Panc1 (cell line): ENCODE data around the gene THBS1. TPM values are rescaled to one million over a fixed set of nuclear protein-coding genes. Genes with fewer than 3 reads are reported as not detected.

Experiments
- ATAC-seq: fragments of 200-7000 bp; cut with Tn5 transposase; 2 replicates; pipeline ENCODE4 v1.9.1; 2020; ENCODE audit warnings: mild to moderate bottlenecking, moderate library complexity
- BruUV-seq: library from RNA; stranded (reverse); fragments of 400-500 nt; replicated peaks from 2 replicates; lab custom pipeline; 2021; lab: Mats Ljungman, UMichigan
- CTCF ChIA-PET: fragments of 300-600 bp; sonication (Branson Sonifier 250); formaldehyde crosslinking; loops from one replicate; lab custom pipeline; 2022; ENCODE audit warnings: antibody characterized with exemption; lab: Charles Lee
- POLR2A ChIA-PET: fragments of 300-600 bp; sonication (Branson Sonifier 250); formaldehyde crosslinking; loops from one replicate; lab custom pipeline; 2022; ENCODE audit warnings: antibody characterized with exemption; lab: Charles Lee
- DNase-seq: peaks from one replicate; pipeline ENCODE4 v3.0.0-alpha.2; 2010; ENCODE audit warnings: low read depth, low spot score
- H3K27ac ChIP-seq: 2 replicates; pipeline ENCODE4 v1.5.1; 2011; ENCODE audit warnings: mild to moderate bottlenecking, low read length, inconsistent platforms
- H3K27me3 ChIP-seq: fragments of 200-500 bp; sonication (Bioruptor generic); 2 replicates; pipeline ENCODE4 v1.6.0; 2014; ENCODE audit warnings: low read length, inconsistent platforms; ENCODE audit not compliant: control insufficient read depth, insufficient read depth
- H3K36me3 ChIP-seq: fragments of 200-500 bp; sonication (Bioruptor generic); 2 replicates; pipeline ENCODE4 v1.5.1; 2014; ENCODE audit warnings: inconsistent platforms, mild to moderate bottlenecking, low read length, moderate library complexity; ENCODE audit not compliant: control insufficient read depth, insufficient read depth
- H3K4me1 ChIP-seq: 2 replicates; pipeline ENCODE4 v1.5.1; 2011; ENCODE audit warnings: inconsistent platforms, mild to moderate bottlenecking, low read length, moderate library complexity; ENCODE audit not compliant: control insufficient read depth, insufficient read depth
- H3K4me3 ChIP-seq, 2 experiments: 2 replicates each; pipeline ENCODE4 v1.5.1; 2011 to 2012; ENCODE audit warnings: low read depth in 2 of 2, low read length in 2 of 2, mild to moderate bottlenecking in 2 of 2, inconsistent platforms in 1 of 2, moderate library complexity in 1 of 2
- H3K9me3 ChIP-seq: fragments of 200-500 bp; sonication (Bioruptor generic); 2 replicates; pipeline ENCODE4 v1.5.1; 2014; ENCODE audit warnings: low read depth, mild to moderate bottlenecking, inconsistent platforms, low read length, moderate library complexity; ENCODE audit not compliant: control insufficient read depth, insufficient read depth
- CTCF ChIP-seq: fragments of 450-650 bp; IDR thresholded peaks from 2 replicates; pipeline ENCODE4 v1.5.1; 2017; ENCODE audit warnings: mild to moderate bottlenecking
- SIN3A ChIP-seq: IDR thresholded peaks from 2 replicates; pipeline ENCODE4 v1.6.1; 2012; ENCODE audit warnings: low read depth, mild to moderate bottlenecking, low read length, moderate library complexity, borderline replicate concordance; ENCODE audit not compliant: insufficient read depth
- TCF7L2 ChIP-seq: IDR thresholded peaks from 2 replicates; pipeline ENCODE4 v1.6.1; 2011; ENCODE audit warnings: mild to moderate bottlenecking, low read depth, low read length, inconsistent platforms
- in situ Hi-C: cut with HindIII; loops from 2 replicates; pipeline ENCODE4 v1.10.0; 2016; ENCODE audit warnings: low sequenced_read_pairs, low pct_unique_long_range_greater_than_20kb
- intact Hi-C: fragments of 100-400 bp; cut with micrococcal nuclease; formaldehyde crosslinking; loops from one replicate; pipeline ENCODE4 v1.10.0; 2022; ENCODE audit not compliant: unreplicated experiment
- total RNA-seq: library from RNA; stranded (reverse); gene quantifications from one replicate; pipeline ENCODE4 v1.2.1, GENCODE V29; 2021; ENCODE audit not compliant: unreplicated experiment

The THBS1 gene
- total RNA-seq, 1 experiment from 2014 or later = 61.9 TPM

- DNase-seq (no peak), ATAC-seq (no peak)
- BruUV-seq = no TSS peak
- in situ Hi-C loops = no loop called here
- Histone ChIP-seq H3K4me1 (no peaks in the 10 kb centered on the region), H3K27ac (no peak overlapping the region), H3K36me3 (no peaks in the 10 kb centered on the region), H3K4me3 (no peak overlapping the region), H3K9me3 (no peaks in the 10 kb centered on the region), H3K27me3 (no peaks in the 10 kb centered on the region)
- intact Hi-C loops = no loop called here
- ChIA-PET CTCF (no interaction called here), POLR2A (interaction anchor here (0.5 kb wide), 1 partner anchor 18 kb away, joined by 4 read pairs; no protein-coding TSS in a partner anchor)
- TF ChIP-seq CTCF = no peak
These were observed 60.5 kb downstream of the THBS1 start for GRCh38 chr15:39641191-39641889.

GRCh38 chr15:39642011-39642640 lies 61.2 kb downstream of the THBS1 start:
- intact Hi-C loops (no loop called here), in situ Hi-C loops (no loop called here)
- POLR2A ChIA-PET = no interaction called here
- Histone ChIP-seq H3K27ac (no peak overlapping the region), H3K4me1 (no peaks in the 10 kb centered on the region), H3K4me3 (no peak overlapping the region), H3K9me3 (no peaks in the 10 kb centered on the region), H3K36me3 (no peaks in the 10 kb centered on the region), H3K27me3 (no peaks in the 10 kb centered on the region)
- no peak for DNase-seq
- CTCF ChIA-PET = no interaction called here
- ATAC-seq = no peak
- TF ChIP-seq SIN3A = no peak
- no peak for TF ChIP-seq CTCF
- no TSS peak for BruUV-seq

- ChIA-PET POLR2A (no interaction called here), CTCF (no interaction called here)
- H3K27me3 ChIP-seq = no peaks in the 10 kb centered on the region
- in situ Hi-C loops = no loop called here
- H3K9me3 ChIP-seq = no peaks in the 10 kb centered on the region
- H3K27ac ChIP-seq = no peak overlapping the region
- intact Hi-C loops = no loop called here
- DNase-seq (no peak), ATAC-seq (no peak)
- no TSS peak for BruUV-seq
- H3K4me1 ChIP-seq = no peaks in the 10 kb centered on the region
- TF ChIP-seq TCF7L2 (no peak), CTCF (no peak)
- no peaks in the 10 kb centered on the region for H3K36me3 ChIP-seq
- no peak overlapping the region for H3K4me3 ChIP-seq
These were observed 62.8 kb downstream of the THBS1 start for GRCh38 chr15:39643727-39644126.
